KMS-11 (cell line): ENCODE results near the gene ABCF3.

ENCODE experiments used
- H2AFZ ChIP-seq: fragments of 200-600 bp; sonication (generic); 2 replicates; pipeline ENCODE4 v1.6.1; 2016; ENCODE audit warnings: antibody characterized with exemption, mixed run types, low read depth
- H3K27ac ChIP-seq: fragments of 200-600 bp; sonication (generic); 2 replicates; pipeline ENCODE4 v1.6.1; 2016; ENCODE audit warnings: mild to moderate bottlenecking, mixed run types
- H3K27me3 ChIP-seq: fragments of 200-600 bp; sonication (generic); 2 replicates; pipeline ENCODE4 v1.6.1; 2017; ENCODE audit warnings: mild to moderate bottlenecking, low read depth, mixed run types, moderate library complexity; ENCODE audit not compliant: insufficient read depth
- H3K36me3 ChIP-seq: fragments of 200-600 bp; sonication (generic); 2 replicates; pipeline ENCODE4 v1.6.1; 2017; ENCODE audit warnings: mild to moderate bottlenecking, mixed run types; ENCODE audit not compliant: insufficient read depth
- H3K4me1 ChIP-seq: fragments of 200-600 bp; sonication (generic); 2 replicates; pipeline ENCODE4 v1.6.1; 2016; ENCODE audit warnings: mild to moderate bottlenecking, low read depth, mixed run types; ENCODE audit not compliant: poor library complexity, severe bottlenecking
- H3K4me2 ChIP-seq: fragments of 200-600 bp; sonication (generic); 2 replicates; pipeline ENCODE4 v1.7.0; 2016; ENCODE audit warnings: mild to moderate bottlenecking, mixed run types
- H3K4me3 ChIP-seq: fragments of 200-600 bp; sonication (generic); IDR thresholded peaks from 2 replicates; pipeline ENCODE4 v1.6.1; 2017; ENCODE audit warnings: low read depth, low read length, mixed read lengths; ENCODE audit not compliant: insufficient read depth
- H3K79me2 ChIP-seq: fragments of 200-600 bp; sonication (generic); 2 replicates; pipeline ENCODE4 v1.6.1; 2016; ENCODE audit warnings: low read depth, mixed run types; ENCODE audit not compliant: insufficient read depth
- H3K9ac ChIP-seq: fragments of 200-600 bp; sonication (generic); 2 replicates; pipeline ENCODE4 v1.6.1; 2016; ENCODE audit warnings: mild to moderate bottlenecking, mixed run types
- H4K20me1 ChIP-seq: fragments of 200-600 bp; sonication (generic); 2 replicates; pipeline ENCODE4 v1.6.1; 2016; ENCODE audit warnings: mild to moderate bottlenecking, mixed run types; ENCODE audit not compliant: insufficient read depth
- TF ChIP-seq, protein P1 (sequence below): fragments of 200-600 bp; sonication (generic); conservative IDR thresholded peaks from 2 replicates; pipeline ENCODE4 v1.6.1; 2017; ENCODE audit warnings: low read depth, mild to moderate bottlenecking, antibody characterized with exemption, low read length, moderate library complexity, mixed read lengths

Gene ABCF3

DNA sequence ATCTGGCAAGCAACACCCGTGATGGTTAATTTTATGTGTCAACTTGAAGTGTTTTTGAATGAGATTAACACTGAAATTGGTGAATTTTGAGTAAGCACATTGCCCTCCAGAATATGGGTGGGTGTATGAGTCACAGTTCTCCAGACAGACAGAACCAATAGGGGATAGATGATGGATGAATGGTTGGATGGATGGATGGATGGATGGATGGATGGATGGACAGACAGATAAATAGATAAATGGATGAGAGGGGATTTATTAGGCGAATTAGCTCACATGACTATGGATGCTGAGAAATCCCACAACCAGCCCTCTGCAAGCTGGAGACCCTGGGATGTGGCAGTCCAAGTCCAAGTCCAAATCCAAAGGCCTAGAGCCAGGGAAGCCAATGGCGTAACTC lies 37.9 kb downstream of the ABCF3 start:
- TF ChIP-seq, protein P1, sequence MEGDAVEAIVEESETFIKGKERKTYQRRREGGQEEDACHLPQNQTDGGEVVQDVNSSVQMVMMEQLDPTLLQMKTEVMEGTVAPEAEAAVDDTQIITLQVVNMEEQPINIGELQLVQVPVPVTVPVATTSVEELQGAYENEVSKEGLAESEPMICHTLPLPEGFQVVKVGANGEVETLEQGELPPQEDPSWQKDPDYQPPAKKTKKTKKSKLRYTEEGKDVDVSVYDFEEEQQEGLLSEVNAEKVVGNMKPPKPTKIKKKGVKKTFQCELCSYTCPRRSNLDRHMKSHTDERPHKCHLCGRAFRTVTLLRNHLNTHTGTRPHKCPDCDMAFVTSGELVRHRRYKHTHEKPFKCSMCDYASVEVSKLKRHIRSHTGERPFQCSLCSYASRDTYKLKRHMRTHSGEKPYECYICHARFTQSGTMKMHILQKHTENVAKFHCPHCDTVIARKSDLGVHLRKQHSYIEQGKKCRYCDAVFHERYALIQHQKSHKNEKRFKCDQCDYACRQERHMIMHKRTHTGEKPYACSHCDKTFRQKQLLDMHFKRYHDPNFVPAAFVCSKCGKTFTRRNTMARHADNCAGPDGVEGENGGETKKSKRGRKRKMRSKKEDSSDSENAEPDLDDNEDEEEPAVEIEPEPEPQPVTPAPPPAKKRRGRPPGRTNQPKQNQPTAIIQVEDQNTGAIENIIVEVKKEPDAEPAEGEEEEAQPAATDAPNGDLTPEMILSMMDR: no peak

DNA sequence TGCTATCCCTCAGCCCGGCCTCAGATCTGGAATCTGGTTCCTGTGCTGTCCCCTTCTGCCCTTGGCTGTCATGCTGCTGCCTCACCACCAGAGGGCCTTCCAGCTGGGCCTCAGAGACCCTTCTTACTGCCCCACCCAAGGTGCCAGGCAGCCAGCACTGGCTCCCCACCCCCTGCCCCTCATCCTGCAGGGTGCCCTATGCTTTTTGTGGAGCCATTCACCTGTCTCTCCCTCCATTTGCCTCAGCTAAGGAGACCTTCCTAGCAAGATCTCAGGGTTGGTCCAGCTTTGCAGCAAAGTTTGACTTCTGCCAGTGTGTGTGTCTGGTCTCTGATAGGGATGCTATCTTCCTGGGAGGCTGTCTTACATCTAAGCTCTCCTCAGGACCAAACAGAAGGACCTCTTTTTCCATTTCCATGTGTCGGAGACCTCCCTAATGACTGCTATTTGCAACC lies 41.5 kb downstream of the ABCF3 start:
- H3K79me2 ChIP-seq: no peaks in the 10 kb centered on the region
- H3K9ac ChIP-seq: no peak overlapping the region
- no peak overlapping the region for H3K27ac ChIP-seq
- H3K4me3 ChIP-seq: no peak overlapping the region
- no peaks in the 10 kb centered on the region for H3K4me1 ChIP-seq
- no peaks in the 10 kb centered on the region for H3K36me3 ChIP-seq
- H2AFZ ChIP-seq: no peak overlapping the region
- H4K20me1 ChIP-seq: no peaks in the 10 kb centered on the region
- H3K27me3 ChIP-seq: peaks cover 31% of the 10 kb centered on the region
- H3K4me2 ChIP-seq: no peak overlapping the region
- TF ChIP-seq, protein P1: peak; percentile 97

More for the DNA sequence above, 37.9 kb downstream of the ABCF3 start:
- H4K20me1 ChIP-seq: no peaks in the 10 kb centered on the region
- no peak overlapping the region for H3K4me2 ChIP-seq
- H3K4me3 ChIP-seq: no peak overlapping the region
- H3K9ac ChIP-seq: no peak overlapping the region
- H3K79me2 ChIP-seq: no peaks in the 10 kb centered on the region
- no peaks in the 10 kb centered on the region for H3K36me3 ChIP-seq
- no peak overlapping the region for H2AFZ ChIP-seq
- no peaks in the 10 kb centered on the region for H3K4me1 ChIP-seq
- no peak overlapping the region for H3K27ac ChIP-seq
- peaks cover 9% of the 10 kb centered on the region for H3K27me3 ChIP-seq

DNA sequence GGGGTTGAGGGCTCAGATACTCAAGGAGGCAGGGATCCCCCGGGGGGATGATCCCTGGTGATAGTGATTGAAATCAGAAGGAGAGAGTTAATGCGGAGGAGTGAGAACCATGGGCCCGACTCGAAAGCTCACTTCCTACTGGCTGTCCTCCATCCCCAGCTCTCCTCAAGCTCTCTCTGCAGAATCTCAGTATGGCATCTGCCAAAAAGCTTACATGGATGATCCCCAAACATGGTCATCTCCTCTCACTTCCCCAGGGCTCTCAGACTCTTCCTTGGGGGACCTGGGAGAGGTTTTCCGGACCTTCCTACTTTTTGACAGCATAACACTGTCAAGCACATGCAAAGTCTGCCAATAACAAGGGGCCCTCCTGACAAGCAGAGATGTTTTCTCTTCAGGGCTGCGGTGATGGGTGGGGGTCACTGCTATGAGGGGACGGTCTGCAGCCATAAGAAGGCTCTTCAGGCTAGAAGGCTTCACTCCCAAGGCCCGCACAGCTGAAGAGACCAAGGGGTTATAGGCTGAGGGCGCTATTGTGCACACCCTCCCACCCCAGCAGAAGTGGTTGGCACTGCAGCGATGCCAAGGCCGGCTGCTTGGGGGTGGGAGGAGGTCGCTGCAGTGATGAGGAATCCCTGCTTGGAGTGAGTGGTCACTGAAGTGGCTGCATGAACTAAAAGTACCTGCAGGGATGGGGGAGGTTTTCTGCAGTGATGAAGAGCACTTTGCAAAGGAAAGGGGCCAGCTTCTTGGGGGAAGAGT lies 42.6 kb downstream of the ABCF3 start:
- TF ChIP-seq, protein P1: no peak
- Histone ChIP-seq H3K4me2 (peak overlapping the region; percentile 94), H3K4me3 (peak overlapping the region; percentile 24), H4K20me1 (no peaks in the 10 kb centered on the region), H3K79me2 (no peaks in the 10 kb centered on the region), H3K9ac (no peak overlapping the region), H3K36me3 (no peaks in the 10 kb centered on the region), H2AFZ (no peak overlapping the region; the same call in 1 of the 2 replicates), H3K27me3 (peaks cover 32% of the 10 kb centered on the region), H3K27ac (no peak overlapping the region), H3K4me1 (no peaks in the 10 kb centered on the region)

DNA sequence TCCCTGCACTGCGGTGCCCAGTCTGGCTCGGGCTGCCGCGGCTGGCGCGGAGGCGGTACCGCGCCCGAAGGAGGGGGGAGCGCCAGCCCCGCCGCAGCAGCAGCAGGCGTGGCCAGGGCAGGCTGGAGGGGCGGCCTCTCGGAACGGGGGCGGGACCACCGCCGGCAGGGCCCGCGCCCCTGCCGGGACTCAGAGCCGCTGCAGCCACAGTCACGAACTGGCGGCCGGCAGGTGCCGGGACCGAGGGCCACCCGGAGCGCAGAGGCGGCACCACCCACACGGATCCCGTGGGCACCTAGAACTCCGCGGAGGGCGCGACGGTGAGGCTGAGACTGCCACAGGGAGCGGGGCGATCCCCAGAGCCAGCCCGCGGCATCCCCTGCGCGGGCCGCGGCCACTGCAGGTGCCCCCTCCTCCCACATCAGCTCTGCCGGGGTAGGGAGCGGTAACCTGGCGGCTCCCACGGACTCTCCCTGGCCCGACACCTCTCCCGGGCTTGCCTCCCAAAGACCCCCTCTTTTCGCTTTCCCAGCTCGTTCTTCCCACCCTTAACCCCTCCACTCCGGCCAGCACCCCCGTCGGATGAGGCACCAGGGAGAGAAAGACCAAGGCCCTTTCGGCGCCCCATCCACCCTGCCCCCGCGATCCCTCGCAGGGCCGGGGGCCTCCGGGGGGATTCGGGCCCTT lies 43.5 kb downstream of the ABCF3 start, which contains the start of gene VWA5B2:
Gene VWA5B2, plus strand, starts transcription at position 192 of the 687 bp plus-strand sequence. CDS start 944 bp downstream, outside the sequence.
- Histone ChIP-seq H3K27ac (no peak within 1 kb of the TSS), H3K4me2 (peak within 1 kb of the TSS; percentile 94), H3K79me2 (no peaks in the 10 kb centered on the region), H3K36me3 (no peaks in the 10 kb centered on the region), H3K4me3 (peak within 1 kb of the TSS; percentile 24), H3K9ac (no peak within 1 kb of the TSS), H4K20me1 (no peaks in the 10 kb centered on the region), H3K27me3 (peaks cover 35% of the 10 kb centered on the region), H3K4me1 (no peaks in the 10 kb centered on the region), H2AFZ (peak within 1 kb of the TSS; percentile 88)
- TF ChIP-seq, protein P1: no peak
